HUES6 (cell line): Measurements from ENCODE around the gene RAPGEF3.
A peak's percentile ranks its signal among the peaks of the same experiment; 100 is the strongest.

Experiments
- H3K27ac ChIP-seq: 2 replicates; pipeline ENCODE4 v1.7.0; 2013; ENCODE audit warnings: low read depth, mild to moderate bottlenecking, low read length, inconsistent platforms
- H3K27me3 ChIP-seq: 2 replicates; pipeline ENCODE4 v1.6.1; 2013; ENCODE audit warnings: low read length; ENCODE audit not compliant: control insufficient read depth, insufficient read depth
- H3K36me3 ChIP-seq: 2 replicates; pipeline ENCODE4 v1.6.1; 2013; ENCODE audit warnings: low read length; ENCODE audit not compliant: control insufficient read depth, insufficient read depth
- H3K4me1 ChIP-seq: 2 replicates; pipeline ENCODE4 v1.6.1; 2013; ENCODE audit warnings: low read length; ENCODE audit not compliant: control insufficient read depth, insufficient read depth
- H3K4me3 ChIP-seq: 2 replicates; pipeline ENCODE4 v1.5.1; 2013; ENCODE audit warnings: low read depth, low read length
- H3K9ac ChIP-seq: one replicate; pipeline ENCODE4 v1.6.1; 2013; ENCODE audit warnings: mild to moderate bottlenecking, low read length
- H3K9me3 ChIP-seq: 2 replicates; pipeline ENCODE4 v1.6.1; 2013; ENCODE audit warnings: low read depth, low read length; ENCODE audit not compliant: control insufficient read depth, insufficient read depth

The RAPGEF3 gene

DNA sequence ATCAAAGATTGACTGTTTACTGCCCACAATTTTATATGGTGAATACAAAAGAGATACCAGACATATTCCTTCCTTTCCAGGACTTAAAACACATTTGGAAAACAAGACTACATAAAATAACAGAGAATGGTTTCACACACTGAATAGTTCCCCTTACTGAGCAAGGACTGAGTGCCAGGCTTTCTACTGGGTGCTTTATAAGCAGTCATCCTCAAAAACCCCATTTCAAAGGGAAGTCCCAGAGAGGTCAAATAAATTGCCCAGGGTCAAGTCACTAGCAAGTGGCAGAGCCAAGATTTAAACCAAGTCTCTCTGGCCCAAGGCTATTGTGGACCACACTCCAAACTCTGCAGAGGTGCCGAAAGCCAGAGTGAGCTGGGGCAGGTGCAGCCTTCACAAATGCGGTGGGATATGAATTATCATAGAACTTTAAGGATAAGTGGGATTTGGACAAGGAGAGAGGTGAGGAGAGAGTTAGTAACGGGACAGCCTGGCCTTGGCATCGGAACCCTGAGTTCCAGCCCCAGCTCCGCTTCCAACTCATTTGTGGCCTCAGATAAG lies 43.8 kb downstream of the RAPGEF3 start:
- Histone ChIP-seq H3K4me1 (peaks cover 19% of the 10 kb centered on the region), H3K27me3 (peaks cover 18% of the 10 kb centered on the region), H3K36me3 (no peaks in the 10 kb centered on the region), H3K27ac (no peak overlapping the region), H3K9ac (no peak overlapping the region), H3K9me3 (no peaks in the 10 kb centered on the region), H3K4me3 (no peak overlapping the region)

DNA sequence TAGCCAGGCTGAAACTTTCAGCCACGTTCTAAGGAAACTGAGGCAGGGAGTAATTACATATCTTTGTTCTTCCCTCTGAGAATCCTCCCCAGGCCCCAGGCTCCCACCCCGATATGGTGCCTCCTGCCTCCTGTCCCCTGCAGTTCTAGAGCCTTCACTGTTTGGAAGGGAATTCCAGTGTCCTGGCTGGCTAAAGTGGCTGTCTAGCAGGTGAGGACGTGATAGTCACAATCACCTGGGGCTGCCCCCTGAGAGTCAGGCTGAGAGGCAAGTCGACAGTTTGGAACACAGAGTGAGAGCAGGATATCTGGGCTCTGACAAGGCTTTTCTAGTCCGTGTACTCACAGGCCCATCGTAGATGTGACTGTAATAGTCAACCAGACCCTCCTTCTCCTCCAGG lies 46.5 kb downstream of the RAPGEF3 start:
- peaks cover 16% of the 10 kb centered on the region for H3K27me3 ChIP-seq
- no peak overlapping the region for H3K27ac ChIP-seq
- no peak overlapping the region for H3K9ac ChIP-seq
- no peaks in the 10 kb centered on the region for H3K9me3 ChIP-seq
- H3K4me3 ChIP-seq = no peak overlapping the region
- H3K36me3 ChIP-seq = no peaks in the 10 kb centered on the region
- H3K4me1 ChIP-seq = peaks cover 6% of the 10 kb centered on the region; the same call in 1 of the 2 replicates

GRCh38 chr12:47711448-47711847 lies 47.2 kb downstream of the RAPGEF3 start:
- peaks cover 5% of the 10 kb centered on the region; the same call in 1 of the 2 replicates for H3K4me1 ChIP-seq
- peaks cover 8% of the 10 kb centered on the region; the same call in 1 of the 2 replicates for H3K27me3 ChIP-seq
- no peak overlapping the region for H3K4me3 ChIP-seq
- H3K36me3 ChIP-seq = no peaks in the 10 kb centered on the region
- no peak overlapping the region for H3K9ac ChIP-seq
- no peak overlapping the region for H3K27ac ChIP-seq
- H3K9me3 ChIP-seq = no peaks in the 10 kb centered on the region

GRCh38 chr12:47710278-47710677 lies 48.4 kb downstream of the RAPGEF3 start:
- H3K4me1 ChIP-seq = peaks cover 5% of the 10 kb centered on the region; the same call in 1 of the 2 replicates
- no peaks in the 10 kb centered on the region for H3K27me3 ChIP-seq
- no peak overlapping the region for H3K9ac ChIP-seq
- H3K4me3 ChIP-seq = no peak overlapping the region
- no peak overlapping the region for H3K27ac ChIP-seq
- H3K36me3 ChIP-seq = no peaks in the 10 kb centered on the region
- no peaks in the 10 kb centered on the region for H3K9me3 ChIP-seq

DNA sequence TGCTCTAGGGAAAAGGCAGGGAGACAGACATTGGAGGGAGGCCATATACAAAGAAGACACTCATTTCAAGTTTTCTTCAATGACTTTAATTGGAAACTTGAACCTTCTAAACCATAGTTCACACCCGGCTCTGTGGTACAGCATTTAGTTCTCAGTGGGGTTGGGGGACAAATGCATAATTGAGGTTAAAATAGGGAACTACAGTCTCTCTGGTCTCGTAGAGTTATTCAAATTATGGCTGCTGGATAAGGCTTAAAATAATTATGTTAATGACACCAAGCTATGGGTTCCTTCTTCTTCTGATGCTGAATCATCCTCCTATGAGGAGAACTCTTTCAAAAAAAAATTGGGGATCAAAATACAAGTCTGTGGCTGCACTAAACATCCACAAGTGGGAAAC lies 49.0 kb downstream of the RAPGEF3 start:
- H3K9me3 ChIP-seq = no peaks in the 10 kb centered on the region
- peaks cover 9% of the 10 kb centered on the region; the same call in 1 of the 2 replicates for H3K4me1 ChIP-seq
- no peaks in the 10 kb centered on the region for H3K36me3 ChIP-seq
- H3K27ac ChIP-seq = no peak overlapping the region
- H3K9ac ChIP-seq = no peak overlapping the region
- H3K27me3 ChIP-seq = no peaks in the 10 kb centered on the region
- no peak overlapping the region for H3K4me3 ChIP-seq

DNA sequence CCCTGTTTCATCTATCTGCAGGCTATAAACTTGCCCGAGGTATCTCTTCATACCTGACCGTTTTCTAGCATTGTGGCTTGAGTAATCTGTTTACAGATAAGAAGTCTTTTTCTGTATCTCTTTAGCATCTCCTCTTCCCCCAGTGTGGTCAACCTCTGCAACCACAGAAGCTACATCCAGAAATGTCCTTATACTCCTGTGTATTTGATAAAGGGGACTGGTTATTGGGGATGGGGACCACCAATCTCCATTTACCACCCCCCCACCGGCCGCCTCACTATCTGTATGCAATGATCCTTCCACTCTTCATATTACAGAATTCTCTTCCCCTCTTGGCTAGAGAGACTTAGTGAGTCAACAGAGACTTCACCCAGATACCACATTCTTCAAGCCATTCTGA lies 49.4 kb downstream of the RAPGEF3 start:
- H3K9me3 ChIP-seq = no peaks in the 10 kb centered on the region
- H3K27ac ChIP-seq = no peak overlapping the region
- H3K9ac ChIP-seq = no peak overlapping the region
- H3K4me3 ChIP-seq = no peak overlapping the region
- H3K36me3 ChIP-seq = no peaks in the 10 kb centered on the region
- H3K4me1 ChIP-seq = peaks cover 9% of the 10 kb centered on the region; the same call in 1 of the 2 replicates
- no peaks in the 10 kb centered on the region for H3K27me3 ChIP-seq

GRCh38 chr12:47707905-47708543 lies 50.7 kb downstream of the RAPGEF3 start:
- H3K27ac ChIP-seq = no peak overlapping the region
- H3K27me3 ChIP-seq = no peaks in the 10 kb centered on the region
- no peaks in the 10 kb centered on the region for H3K9me3 ChIP-seq
- H3K4me3 ChIP-seq = no peak overlapping the region
- H3K4me1 ChIP-seq = peaks cover 9% of the 10 kb centered on the region; the same call in 1 of the 2 replicates
- no peaks in the 10 kb centered on the region for H3K36me3 ChIP-seq
- H3K9ac ChIP-seq = no peak overlapping the region

DNA sequence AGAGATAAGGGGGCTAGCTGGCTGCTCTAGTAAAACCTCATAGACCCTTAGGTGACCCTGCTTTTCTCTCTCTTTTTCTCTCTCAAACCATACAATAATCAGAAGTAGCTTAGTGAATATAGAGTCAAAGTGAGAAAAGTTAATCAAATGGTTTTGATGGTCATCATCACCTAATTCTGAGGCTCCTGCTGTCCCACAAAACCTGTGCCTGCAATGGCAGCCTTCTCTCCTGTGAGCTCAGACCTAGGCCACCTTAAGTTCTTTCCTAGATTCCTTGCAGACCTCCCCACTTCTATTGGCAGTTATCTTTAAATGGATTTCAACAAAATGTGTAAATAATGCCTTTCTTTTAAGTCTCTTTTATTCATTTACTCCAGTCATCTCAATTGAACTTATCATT lies 51.3 kb downstream of the RAPGEF3 start:
- H3K27ac ChIP-seq = no peak overlapping the region
- H3K4me1 ChIP-seq = peaks cover 9% of the 10 kb centered on the region; the same call in 1 of the 2 replicates
- no peaks in the 10 kb centered on the region for H3K36me3 ChIP-seq
- no peaks in the 10 kb centered on the region for H3K9me3 ChIP-seq
- no peak overlapping the region for H3K4me3 ChIP-seq
- no peak overlapping the region for H3K9ac ChIP-seq
- no peaks in the 10 kb centered on the region for H3K27me3 ChIP-seq

- Histone ChIP-seq H3K4me3 (peak within 1 kb of the TSS; percentile 85), H3K27ac (peak within 1 kb of the TSS; percentile 94), H3K36me3 (peaks cover 7% of the 10 kb centered on the region), H3K27me3 (no peaks in the 10 kb centered on the region), H3K4me1 (peaks cover 9% of the 10 kb centered on the region; the same call in 1 of the 2 replicates), H3K9me3 (no peaks in the 10 kb centered on the region), H3K9ac (peak within 1 kb of the TSS; percentile 74)
Measured at GRCh38 chr12:47705566-47706425, 52.9 kb downstream of the RAPGEF3 start, which contains the start of gene RPAP3. Gene RPAP3 (minus strand): TSS chr12:47706030. CDS start chr12:47702840, 3,190 bp downstream.

DNA sequence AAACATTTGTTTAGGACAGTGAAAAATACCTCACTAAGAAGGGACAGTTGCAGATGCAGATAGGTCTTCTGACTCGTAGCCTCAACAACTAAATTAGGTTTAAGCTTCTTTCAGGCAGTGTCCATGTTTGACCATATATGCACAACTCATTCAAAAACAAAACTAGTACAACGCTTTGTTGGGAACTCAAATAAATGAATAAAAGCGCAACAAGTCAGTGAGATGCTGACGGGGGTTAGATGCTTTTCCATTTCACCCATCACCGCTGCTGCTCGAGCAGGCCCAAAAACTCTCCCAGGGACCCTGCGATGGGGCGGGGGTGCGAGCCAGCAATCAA lies 53.5 kb downstream of the RAPGEF3 start:
- H3K4me3 ChIP-seq = peak overlapping the region; percentile 85
- peaks cover 13% of the 10 kb centered on the region for H3K36me3 ChIP-seq
- H3K9ac ChIP-seq = peak overlapping the region; percentile 74
- H3K27ac ChIP-seq = peak overlapping the region; percentile 94; the same call in 1 of the 2 replicates
- H3K27me3 ChIP-seq = no peaks in the 10 kb centered on the region
- H3K9me3 ChIP-seq = no peaks in the 10 kb centered on the region
- H3K4me1 ChIP-seq = peaks cover 9% of the 10 kb centered on the region; the same call in 1 of the 2 replicates

GRCh38 chr12:47704719-47705118 lies 54.0 kb downstream of the RAPGEF3 start:
- H3K9me3 ChIP-seq = no peaks in the 10 kb centered on the region
- peaks cover 9% of the 10 kb centered on the region; the same call in 1 of the 2 replicates for H3K4me1 ChIP-seq
- peak overlapping the region; percentile 85 for H3K4me3 ChIP-seq
- H3K27ac ChIP-seq = no peak overlapping the region
- H3K27me3 ChIP-seq = no peaks in the 10 kb centered on the region
- H3K9ac ChIP-seq = peak overlapping the region; percentile 74
- peaks cover 16% of the 10 kb centered on the region for H3K36me3 ChIP-seq
